Osteoblast (primary cell): ENCODE results near the gene ZNF804A. TPM values are rescaled to one million over a fixed set of nuclear protein-coding genes. Genes with fewer than 3 reads are reported as not detected.

Experiments
- DNase-seq: peaks from one replicate; pipeline ENCODE4 v3.0.0; 2011; ENCODE audit warnings: low spot score, mixed read lengths; ENCODE audit not compliant: insufficient read length; ENCODE audit errors: missing footprints
- H2AFZ ChIP-seq: 2 replicates; pipeline ENCODE4 v1.6.0; 2011; ENCODE audit warnings: mild to moderate bottlenecking, low read length
- H3K27ac ChIP-seq: 2 replicates; pipeline ENCODE4 v1.5.1; 2011; ENCODE audit warnings: mild to moderate bottlenecking, low read depth, low read length, moderate library complexity
- H3K27me3 ChIP-seq: 2 replicates; pipeline ENCODE4 v1.6.0; 2012; ENCODE audit warnings: mild to moderate bottlenecking, control low read depth, inconsistent platforms, low read length, moderate library complexity; ENCODE audit not compliant: insufficient read depth
- H3K36me3 ChIP-seq: 2 replicates; pipeline ENCODE4 v1.5.1; 2011; ENCODE audit warnings: mild to moderate bottlenecking, low read length, control low read depth, moderate library complexity; ENCODE audit not compliant: insufficient read depth
- H3K4me1 ChIP-seq: 2 replicates; pipeline ENCODE4 v1.5.1; 2011; ENCODE audit warnings: mild to moderate bottlenecking, low read length, control low read depth, moderate library complexity; ENCODE audit not compliant: insufficient read depth
- H3K4me2 ChIP-seq: 2 replicates; pipeline ENCODE4 v1.6.0; 2011; ENCODE audit warnings: mild to moderate bottlenecking, low read length; ENCODE audit not compliant: insufficient read depth
- H3K4me3 ChIP-seq: fragments of 200-600 bp; sonication (generic); 3 replicates; pipeline ENCODE4 v1.5.1; 2012; ENCODE audit warnings: mild to moderate bottlenecking, low read length, inconsistent platforms; ENCODE audit not compliant: insufficient read depth
- H3K79me2 ChIP-seq: 2 replicates; pipeline ENCODE4 v1.6.0; 2012; ENCODE audit warnings: mild to moderate bottlenecking, low read length, control low read depth, inconsistent platforms; ENCODE audit not compliant: insufficient read depth
- H3K9me3 ChIP-seq: 2 replicates; pipeline ENCODE4 v1.5.1; 2011; ENCODE audit warnings: low read depth, low read length, control low read depth
- H4K20me1 ChIP-seq: 2 replicates; pipeline ENCODE4 v1.6.0; 2012; ENCODE audit warnings: mild to moderate bottlenecking, low read length, control low read depth; ENCODE audit not compliant: insufficient read depth
- total RNA-seq: library from RNA; depleted of rRNA; stranded (reverse); fragments of >200 nt; gene quantifications from 2 replicates; pipeline ENCODE4 v1.2.3, GENCODE V29; 2012
- TF ChIP-seq, protein P1 (sequence below): IDR thresholded peaks from 2 replicates; pipeline ENCODE4 v1.5.1; 2011; ENCODE audit warnings: mild to moderate bottlenecking, low read depth, low read length, moderate library complexity; ENCODE audit errors: extremely low read depth

Gene ZNF804A
- total RNA-seq, 1 donor: not detected

DNA sequence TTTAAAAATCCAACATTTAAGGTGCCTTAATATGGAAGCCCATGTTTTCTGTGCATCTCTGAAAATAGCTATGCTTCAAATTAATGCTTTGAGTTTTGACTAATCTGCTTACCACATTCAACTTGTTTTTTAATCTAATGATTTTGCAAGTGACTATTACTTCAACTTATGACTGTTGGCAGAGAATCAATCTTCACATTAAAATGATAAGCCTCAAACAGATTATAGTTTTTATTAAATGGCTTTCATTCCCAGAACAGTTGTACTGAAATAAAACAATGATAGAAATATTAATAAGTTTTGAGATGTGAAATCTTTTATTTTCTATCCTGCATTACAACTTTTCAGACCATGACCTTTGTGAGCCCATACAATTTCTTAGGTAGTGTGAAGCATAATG, 347.5 kb downstream of the ZNF804A start:
- DNase-seq: no peak
- Histone ChIP-seq H3K9me3 (peaks cover 5% of the 10 kb centered on the region), H4K20me1 (no peaks in the 10 kb centered on the region), H3K4me2 (no peak overlapping the region), H3K4me3 (no peak overlapping the region), H3K27me3 (no peaks in the 10 kb centered on the region), H3K79me2 (no peaks in the 10 kb centered on the region), H3K36me3 (no peaks in the 10 kb centered on the region), H3K27ac (no peak overlapping the region), H2AFZ (no peak overlapping the region), H3K4me1 (no peaks in the 10 kb centered on the region)
- TF ChIP-seq, protein P1, sequence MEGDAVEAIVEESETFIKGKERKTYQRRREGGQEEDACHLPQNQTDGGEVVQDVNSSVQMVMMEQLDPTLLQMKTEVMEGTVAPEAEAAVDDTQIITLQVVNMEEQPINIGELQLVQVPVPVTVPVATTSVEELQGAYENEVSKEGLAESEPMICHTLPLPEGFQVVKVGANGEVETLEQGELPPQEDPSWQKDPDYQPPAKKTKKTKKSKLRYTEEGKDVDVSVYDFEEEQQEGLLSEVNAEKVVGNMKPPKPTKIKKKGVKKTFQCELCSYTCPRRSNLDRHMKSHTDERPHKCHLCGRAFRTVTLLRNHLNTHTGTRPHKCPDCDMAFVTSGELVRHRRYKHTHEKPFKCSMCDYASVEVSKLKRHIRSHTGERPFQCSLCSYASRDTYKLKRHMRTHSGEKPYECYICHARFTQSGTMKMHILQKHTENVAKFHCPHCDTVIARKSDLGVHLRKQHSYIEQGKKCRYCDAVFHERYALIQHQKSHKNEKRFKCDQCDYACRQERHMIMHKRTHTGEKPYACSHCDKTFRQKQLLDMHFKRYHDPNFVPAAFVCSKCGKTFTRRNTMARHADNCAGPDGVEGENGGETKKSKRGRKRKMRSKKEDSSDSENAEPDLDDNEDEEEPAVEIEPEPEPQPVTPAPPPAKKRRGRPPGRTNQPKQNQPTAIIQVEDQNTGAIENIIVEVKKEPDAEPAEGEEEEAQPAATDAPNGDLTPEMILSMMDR: no peak

DNA sequence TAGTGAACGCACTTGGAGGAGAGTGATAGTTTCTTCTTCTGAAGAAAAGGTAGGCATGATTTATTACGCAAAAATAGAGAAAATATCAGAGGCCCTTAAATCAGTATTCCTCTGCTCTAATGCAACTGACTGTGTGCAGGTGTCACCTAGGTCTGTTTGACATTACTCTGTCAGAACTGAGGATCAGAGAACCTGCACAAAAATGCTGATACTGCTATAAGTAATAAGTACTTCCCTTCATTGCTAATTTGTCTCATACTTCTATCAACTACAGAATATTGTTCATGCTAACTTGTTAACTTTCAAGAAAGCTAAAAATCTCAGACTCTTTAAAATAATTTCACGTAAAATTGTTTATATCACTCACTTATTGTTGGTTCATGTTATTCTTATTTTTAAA, 358.5 kb downstream of the ZNF804A start:
- Histone ChIP-seq H3K27me3 (no peaks in the 10 kb centered on the region), H3K36me3 (no peaks in the 10 kb centered on the region), H3K4me2 (no peak overlapping the region), H3K4me3 (no peak overlapping the region), H3K4me1 (no peaks in the 10 kb centered on the region), H3K9me3 (no peaks in the 10 kb centered on the region), H3K79me2 (no peaks in the 10 kb centered on the region), H3K27ac (no peak overlapping the region), H4K20me1 (no peaks in the 10 kb centered on the region), H2AFZ (no peak overlapping the region)
- no peak for DNase-seq
- TF ChIP-seq, protein P1: no peak

DNA sequence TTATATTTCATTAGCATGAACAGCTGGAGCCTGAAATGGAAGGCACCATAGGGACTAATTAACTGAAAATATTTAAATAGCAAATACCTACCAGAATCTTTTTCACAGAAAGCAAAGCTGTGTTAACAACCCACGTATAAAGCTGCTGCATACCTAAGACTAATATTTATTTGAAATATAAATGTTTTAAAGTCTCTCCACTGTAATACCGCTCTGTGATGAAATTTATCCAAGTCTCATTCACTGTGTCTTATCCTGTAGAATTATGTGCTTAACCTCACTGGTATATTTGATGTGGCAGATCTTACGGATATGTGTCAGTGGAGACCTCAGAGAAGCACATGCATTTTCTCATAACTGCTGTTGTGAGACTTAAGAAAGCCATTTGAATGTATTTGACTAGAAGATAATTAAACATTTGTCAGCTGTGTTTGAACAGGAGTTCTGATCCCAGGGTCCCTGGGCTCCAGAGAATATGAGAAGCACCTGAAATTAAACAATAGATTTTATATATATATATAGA, 373.3 kb downstream of the ZNF804A start:
- Histone ChIP-seq H2AFZ (no peak overlapping the region), H3K36me3 (no peaks in the 10 kb centered on the region), H3K4me2 (no peak overlapping the region), H3K4me3 (no peak overlapping the region), H3K9me3 (no peaks in the 10 kb centered on the region), H3K79me2 (no peaks in the 10 kb centered on the region), H4K20me1 (no peaks in the 10 kb centered on the region), H3K27ac (no peak overlapping the region), H3K27me3 (no peaks in the 10 kb centered on the region), H3K4me1 (no peaks in the 10 kb centered on the region)
- TF ChIP-seq, protein P1: no peak
- DNase-seq: no peak
